Cerebellar nuclear complex (tissue), 1 donor: ENCODE data around the gene TMEM132A.
"Not testable (repeated sequence)": the region's sequence is repeated elsewhere in the genome, so short reads cannot be mapped to it uniquely, and the experiment has no call there.

Source experiments
- DNase-seq, 2 experiments: peaks; one replicate each; lab custom pipeline; 2025; lab: John Stamatoyannopoulos, UW

TMEM132A gene

DNA sequence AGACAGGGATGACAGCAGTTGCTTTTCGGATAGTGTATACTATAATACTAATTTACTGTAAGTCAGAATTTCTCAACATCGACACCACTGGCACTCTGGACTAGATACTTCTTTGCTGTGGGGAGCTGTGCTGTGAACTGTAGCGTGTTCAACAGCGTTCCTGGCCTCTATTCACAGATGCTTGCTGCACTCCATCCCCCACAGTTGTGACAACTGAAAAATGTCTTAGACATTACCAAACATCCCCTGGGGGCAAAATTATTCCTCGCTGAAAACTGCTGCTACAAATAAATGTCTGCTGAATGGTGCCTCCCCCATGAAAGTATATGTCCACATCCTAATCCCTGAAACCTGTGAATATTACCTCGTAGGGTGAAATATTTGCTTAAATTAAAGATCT is 35.2 kb downstream of the TMEM132A start:
- DNase-seq: no peak

DNA sequence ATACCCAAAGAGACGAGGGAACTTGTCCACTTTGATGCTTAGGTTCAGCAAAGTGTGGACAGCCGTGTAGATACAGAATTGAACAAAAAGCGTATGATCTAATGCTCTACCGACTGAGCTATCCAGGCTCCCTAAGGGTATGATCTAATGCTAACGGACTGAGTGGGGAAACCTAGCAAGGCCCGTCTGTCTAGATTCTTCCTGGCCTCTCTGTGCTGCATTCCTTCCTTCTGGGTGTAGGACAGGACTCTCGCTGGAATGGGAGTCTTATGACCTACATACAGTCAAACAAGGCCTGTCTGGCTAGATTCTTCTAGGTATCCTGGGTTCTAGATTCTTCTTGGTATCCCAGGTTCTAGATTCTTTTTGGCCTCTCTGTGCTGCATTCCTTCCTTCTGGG is 36.1 kb downstream of the TMEM132A start:
- DNase-seq: no peak

DNA sequence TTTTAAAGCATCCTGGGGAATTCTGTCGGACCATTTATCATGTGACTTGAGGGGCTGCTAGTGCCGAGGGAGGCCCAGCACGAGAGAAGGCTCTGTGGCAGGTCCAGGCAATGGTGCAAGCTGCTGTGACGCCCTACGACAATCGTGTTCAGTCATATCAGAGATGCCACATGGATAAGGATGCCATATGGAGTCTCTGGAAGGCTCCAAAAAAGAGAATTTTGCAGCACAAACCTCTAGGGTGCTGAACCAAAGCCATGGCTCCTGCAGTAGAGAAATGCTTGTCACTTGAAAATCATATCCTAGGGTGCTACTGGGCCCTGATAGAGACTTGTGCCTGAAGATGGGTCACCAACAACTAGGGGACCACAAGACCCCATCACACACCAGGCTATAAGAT is 40.5 kb downstream of the TMEM132A start:
- peak in 1 of 2 experiments; percentile 3 for DNase-seq

DNA sequence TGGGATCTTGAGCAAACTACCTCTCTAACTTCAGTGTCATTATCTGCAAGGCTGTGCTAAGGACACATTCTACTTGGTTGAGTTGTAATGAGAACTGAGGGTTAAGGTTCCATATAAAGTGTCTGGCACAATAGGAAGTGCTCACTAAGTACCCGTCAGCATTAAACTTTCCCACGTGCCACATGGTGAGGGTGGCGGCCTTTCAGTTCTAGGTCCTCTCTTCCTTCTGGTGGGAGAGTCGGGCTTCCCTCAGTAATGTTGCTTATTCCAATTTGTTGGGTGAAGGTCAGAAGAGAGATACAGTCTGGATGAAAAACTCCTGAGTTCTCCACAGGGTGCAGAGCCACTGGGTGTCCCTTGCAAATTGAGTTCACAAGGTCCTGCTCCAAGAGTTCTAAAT is 42.6 kb downstream of the TMEM132A start:
- DNase-seq: no peak

DNA sequence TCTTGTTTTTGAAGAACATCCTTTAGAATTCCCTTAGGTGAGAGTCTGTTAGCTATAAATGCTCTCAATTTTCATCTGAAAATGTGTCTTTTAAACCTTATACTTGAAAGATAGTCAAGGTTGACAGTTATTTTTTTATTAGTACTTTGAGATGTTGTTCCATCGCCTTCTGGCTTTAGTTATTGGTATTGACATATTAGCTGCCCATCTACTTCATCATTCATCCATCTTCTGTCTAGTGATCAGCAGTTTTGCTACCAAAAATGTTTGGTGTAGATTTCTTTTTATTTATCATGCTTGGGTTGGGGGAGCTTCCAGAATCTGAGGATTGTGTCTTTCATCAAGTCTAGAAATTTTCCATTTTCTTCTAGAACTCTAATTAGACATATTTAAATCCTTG is 44.0 kb downstream of the TMEM132A start:
- DNase-seq: no peak

DNA sequence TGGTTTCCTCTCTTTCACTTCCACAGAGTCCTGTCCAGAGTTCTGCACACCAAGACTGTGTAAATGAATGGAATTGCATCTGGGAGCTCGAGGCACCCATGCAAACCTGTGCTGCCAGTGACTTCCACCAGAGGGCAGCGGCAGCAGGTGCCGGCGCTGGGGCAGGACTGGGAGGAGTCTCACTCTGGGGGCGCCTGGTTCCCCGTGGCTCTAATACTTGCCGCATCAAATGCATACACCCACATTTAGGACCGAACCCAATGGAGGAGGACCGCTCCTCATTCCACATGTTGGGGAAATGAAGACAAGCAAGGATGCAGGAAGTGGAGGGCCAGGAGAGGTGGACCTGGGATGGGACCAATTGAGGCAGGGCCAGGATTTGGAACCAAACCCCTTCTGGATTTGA is 46.1 kb downstream of the TMEM132A start:
- DNase-seq: no peak

DNA sequence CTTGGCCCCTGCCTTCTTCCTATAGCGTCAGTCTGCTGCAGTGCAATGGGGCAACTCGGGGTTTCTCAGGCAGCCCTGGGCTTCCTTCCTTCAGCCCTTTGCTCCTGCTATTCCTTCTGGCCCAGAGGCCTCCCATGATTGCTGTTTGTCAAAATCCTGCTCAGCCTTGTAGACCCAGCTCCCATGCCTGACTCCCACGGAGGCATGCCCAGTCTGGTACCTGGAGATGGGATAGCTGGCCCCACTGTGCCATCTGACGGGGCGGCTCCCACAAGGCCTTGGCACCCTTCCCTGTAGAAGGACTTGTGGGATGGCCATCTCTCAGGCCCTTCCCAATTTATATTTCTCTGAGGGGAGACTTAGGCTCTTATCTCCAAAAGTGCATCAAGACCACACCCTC is 46.6 kb downstream of the TMEM132A start:
- DNase-seq: no peak

DNA sequence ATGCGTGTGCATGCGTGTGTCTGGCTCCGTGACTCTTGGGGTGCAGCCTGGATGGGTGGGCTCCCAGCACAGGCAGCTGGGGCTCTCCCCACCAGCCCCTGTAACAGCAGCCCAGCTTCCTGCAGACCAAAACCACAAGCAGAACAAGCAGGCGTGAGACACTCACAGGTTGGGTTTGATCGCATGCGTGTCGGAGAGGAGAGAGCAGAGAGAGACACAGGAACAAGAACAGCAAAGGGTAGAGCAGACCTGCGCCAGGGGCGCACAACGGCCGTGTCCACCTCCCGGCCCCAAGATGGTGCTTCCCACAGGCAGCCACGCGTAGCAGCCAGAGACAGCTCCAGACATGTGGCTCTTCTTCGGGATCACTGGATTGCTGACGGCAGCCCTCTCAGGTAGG is 47.3 kb downstream of the TMEM132A start, which contains the start of gene CD6:
TSS of gene CD6 (plus strand) at position 161 of the 400 bp plus-strand sequence. CDS start at position 347, 186 bp downstream.
- no peak for DNase-seq

DNA sequence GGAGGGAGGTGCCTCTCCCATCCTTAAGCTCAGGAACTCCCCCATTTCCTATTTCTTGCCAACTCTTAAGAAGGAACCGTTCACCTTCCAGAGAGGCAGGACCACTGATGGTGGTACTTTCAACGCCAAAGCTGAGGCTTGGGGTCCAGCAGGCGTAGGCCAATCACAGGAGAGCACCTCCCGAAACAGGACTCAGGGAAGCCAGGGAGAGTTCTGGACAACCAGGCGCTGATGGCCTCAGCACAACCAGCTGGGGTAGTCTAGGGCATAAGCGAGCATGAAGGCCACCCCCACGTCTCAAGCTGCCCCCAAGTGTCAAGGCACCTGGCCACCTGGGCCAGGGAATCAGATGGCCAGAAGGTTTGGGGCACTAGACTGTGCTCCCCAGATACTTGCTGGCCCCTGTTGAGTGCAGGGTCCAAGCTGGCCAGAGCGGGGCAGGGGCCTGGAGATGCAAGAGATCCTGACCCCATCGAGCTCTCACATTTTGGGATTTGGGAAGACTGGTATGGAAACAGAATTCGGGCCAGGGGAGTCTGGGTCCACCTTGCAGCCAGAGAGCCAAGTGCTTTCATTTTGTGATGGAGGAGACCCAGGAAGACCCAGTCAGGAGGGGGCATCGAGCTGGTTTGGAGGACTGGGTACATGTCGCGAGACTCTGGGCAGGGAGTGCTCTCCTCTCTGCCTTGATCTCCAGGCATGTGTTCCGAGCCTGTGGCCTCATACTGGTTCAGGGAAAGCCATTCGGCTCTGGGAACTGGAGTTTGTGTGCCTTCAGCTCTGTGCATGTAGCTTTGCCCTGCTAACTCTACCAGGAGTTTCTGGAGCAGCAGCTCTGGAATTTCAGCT is 48.1 kb downstream of the TMEM132A start:
- DNase-seq: no peak

DNA sequence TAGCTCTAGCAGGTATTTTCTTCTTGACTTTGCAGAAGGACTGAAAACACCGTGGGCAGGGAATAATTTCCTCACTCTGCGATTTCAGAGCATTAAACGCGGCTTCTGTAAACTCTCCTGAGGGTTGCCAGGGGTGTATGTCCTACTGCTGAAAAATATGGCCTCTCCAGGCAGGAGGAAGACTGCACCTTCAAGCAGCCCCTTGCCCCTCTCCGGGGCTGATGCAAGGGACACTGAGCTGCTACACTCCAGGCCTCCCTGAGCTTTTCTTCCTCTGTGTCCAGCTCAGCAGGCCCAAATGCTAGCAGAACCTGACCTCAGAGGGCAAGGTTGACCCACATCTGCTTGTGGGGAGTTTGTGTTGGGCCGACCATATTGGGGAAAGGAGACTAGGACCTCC is 49.4 kb downstream of the TMEM132A start:
- DNase-seq: no peak

DNA sequence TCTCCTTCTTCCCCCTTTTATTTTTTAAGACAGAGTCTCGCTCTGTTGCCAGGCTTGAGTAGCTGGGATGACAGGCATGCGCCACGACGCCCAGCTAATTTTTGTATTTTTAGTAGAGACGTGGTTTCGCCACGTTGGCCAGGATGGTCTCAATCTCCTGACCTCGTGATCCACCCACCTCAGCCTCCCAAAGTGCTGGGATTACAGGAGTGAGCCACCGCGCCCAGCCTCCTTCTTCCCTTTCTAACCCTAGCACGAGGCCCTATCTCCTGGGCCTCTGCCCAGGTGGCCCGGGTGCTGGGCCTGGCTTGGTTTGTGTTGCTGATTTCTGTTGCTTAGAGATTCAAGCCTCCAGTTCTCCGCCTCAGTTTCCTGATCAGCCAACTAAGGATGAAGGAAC is 50.1 kb downstream of the TMEM132A start:
- DNase-seq: not testable (repeated sequence)

DNA sequence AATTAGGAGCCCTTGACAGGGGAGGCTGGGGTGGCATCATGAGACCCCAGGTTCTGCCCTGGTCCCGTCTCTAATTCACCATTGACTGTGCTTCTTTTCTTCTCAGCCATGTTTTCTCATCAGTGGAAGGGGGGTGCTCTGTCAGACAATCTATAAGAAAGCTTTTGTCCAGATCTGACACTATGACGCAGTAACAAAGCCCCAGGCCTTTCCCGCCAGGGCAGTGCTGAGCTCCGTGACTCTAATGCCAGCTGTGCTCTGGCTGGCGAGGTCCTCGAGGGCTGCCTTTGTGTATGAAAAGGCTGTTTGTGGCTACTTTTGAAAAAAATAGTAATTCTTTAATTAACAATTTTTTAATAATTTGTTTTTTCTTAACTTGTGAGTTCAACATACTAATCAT is 50.5 kb downstream of the TMEM132A start:
- DNase-seq: no peak

DNA sequence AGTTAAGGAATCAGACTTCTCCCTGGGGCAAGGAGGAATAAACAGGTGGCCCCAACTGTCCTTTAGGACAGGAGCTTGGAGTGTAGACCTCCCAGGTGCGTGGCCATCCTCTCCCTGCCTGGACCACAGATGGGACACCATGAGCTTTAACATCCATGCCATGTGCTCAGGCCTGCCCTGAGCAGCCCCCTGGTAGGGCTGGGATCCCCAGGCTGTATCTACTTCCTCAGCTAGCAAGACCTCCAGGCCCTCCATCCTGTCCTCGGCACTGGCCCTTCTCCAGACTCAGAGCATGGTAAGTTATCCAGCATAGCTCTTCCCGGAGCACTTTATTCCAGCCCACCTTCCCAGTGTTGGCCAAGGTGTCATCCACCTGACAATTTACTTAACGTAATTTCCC is 53.0 kb downstream of the TMEM132A start:
- DNase-seq: no peak

DNA sequence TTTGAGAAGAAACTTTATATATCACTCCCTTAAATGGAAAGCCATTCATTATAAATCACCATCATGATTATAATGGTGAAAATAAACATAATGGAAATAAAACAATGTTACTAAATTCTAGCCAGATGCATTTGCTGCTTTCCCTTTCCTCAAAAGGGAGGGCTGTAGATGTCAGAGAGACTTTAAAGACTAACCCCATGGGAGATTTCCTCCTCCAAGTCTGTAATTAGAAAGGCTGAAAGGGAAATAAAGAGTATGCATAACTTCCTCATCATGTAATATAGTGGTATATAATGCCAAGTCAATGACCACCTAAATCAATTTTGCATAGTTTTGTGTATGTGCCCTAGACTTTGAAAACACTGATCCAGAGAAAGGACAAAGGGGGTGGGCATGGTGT is 53.6 kb downstream of the TMEM132A start:
- DNase-seq: no peak

DNA sequence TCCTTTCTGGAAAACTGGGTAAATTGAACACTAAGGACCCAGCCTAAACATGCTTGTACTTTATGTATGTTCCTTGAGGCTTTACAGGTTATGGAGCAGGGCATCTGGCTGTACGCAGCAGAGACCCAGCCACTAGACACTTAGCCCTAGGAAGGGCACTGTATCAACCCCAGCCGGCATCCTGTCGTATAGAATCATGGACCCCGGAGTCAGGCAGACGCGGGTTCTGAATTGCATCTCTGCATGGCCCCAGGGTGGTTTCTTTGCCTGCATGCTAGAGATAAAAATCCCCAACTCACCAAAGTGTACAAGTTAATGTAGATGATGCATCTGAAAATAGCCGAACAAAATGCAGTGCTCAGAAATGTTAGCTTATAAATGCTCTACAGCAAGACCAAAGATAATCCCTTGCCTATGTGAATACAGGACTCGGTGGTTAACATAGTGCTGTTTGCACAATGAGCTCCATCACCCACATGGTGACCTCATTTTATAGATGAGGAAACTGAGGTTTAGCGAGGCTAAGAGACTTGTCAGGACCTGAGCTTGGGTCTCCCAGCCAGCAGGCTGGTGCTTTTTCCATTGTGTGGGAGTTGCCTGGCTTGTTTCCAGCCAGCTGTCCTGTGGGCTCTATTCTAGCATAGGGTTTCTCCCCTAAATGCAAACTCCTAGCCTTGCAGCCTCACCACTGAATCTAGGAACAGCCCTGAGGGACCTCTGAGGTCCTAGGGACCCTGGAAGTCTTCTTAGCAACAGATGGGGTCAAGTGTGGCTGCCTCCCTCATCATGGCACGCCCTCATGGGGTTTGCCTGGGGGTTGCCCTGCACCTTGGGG is 54.5 kb downstream of the TMEM132A start:
- no peak for DNase-seq

DNA sequence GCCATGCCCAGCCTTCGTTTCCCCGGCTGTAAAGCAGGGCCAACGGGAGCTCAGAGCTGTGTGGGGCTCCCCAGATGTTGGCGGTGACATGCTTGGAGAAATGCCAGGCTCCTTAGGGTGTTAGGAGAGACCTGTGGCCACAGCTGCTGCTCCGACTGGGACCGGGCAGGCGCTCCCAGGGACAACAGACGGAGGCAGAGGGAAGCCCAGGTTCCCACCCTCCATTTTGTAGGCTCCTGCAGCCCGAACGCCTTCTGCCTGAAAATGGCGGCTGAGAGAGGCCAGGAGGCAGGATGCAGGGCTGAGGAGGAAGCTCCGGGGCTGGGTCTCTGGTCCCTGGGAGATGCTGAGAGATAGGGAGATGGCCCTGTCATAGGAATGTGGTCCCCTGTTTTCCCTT is 57.3 kb downstream of the TMEM132A start:
- DNase-seq: no peak

DNA sequence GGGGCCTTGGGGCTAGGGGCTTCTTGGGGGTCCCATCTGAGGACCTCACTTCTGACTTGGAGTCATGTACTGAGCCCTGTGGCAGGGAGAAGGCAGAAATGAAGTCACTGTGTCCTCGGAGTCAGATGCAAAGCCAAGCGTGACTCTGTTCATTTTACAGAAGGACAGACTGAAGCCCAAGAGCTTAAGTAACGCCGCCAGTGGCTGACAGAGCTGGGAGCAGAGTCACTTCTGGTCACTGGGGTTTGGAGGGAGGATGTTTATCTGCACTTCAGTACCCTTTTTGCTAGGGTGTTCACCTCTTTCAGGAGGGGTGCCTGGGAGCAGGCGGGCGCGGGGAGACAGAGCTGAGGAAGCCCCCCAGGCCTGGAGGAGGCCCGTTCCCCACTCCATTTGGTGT is 57.9 kb downstream of the TMEM132A start:
- DNase-seq: no peak

DNA sequence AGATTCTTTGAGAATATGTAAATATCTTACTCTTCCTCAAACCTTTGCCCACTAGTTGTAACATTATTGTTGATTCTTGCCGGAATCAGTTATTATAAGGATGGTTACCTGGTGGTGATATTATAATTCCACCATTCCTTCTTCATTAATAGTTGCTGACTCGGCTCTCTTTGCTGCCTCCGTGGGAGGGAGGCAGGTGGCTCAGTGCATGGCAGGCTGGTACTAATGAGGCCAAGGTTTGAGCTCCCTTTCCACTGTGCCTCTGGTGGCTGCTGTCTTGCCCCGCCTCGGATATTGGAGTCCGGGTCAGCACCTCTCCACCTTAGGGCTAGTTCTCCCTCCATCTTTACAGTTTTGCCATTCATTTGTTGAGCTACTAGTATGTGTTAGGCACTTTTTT is 59.9 kb downstream of the TMEM132A start:
- DNase-seq: no peak

DNA sequence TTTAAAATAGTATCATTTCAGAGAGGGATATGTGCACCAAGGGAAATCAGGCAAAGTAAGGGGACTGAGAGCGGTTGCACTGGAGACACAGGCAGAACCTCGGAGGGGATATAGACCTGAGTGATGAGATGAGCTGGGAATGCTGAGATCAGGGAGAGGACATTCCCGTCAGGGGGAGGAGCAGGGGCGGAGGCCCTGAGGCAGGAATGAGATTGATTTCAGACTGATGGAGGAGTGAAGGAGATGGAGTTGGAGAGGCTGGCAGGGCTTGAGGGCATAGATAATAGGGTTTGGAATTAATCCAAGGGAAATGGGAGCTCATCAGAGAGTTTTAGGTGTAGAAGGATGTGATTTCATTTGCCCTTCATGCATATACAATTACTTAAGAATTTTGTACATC is 60.4 kb downstream of the TMEM132A start:
- no peak for DNase-seq

DNA sequence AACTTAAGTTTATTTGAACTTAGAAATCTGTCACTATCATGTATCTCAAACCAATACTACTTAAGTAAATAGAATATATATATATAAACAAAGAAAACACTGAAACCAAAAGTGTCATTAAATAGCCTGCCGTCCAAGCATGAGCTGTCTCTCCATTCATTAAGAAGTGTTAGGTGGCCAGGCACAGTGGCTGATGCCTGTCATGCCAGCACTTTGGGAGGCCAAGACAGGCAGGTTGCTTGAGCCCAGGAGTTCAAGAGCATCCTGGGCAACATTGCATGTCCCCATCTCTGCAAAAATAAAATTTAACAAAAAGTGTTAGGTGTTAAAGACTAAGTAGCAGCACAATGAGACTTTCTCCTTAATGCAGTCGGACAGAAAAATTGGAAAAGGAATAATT is 61.2 kb downstream of the TMEM132A start:
- no peak for DNase-seq

DNA sequence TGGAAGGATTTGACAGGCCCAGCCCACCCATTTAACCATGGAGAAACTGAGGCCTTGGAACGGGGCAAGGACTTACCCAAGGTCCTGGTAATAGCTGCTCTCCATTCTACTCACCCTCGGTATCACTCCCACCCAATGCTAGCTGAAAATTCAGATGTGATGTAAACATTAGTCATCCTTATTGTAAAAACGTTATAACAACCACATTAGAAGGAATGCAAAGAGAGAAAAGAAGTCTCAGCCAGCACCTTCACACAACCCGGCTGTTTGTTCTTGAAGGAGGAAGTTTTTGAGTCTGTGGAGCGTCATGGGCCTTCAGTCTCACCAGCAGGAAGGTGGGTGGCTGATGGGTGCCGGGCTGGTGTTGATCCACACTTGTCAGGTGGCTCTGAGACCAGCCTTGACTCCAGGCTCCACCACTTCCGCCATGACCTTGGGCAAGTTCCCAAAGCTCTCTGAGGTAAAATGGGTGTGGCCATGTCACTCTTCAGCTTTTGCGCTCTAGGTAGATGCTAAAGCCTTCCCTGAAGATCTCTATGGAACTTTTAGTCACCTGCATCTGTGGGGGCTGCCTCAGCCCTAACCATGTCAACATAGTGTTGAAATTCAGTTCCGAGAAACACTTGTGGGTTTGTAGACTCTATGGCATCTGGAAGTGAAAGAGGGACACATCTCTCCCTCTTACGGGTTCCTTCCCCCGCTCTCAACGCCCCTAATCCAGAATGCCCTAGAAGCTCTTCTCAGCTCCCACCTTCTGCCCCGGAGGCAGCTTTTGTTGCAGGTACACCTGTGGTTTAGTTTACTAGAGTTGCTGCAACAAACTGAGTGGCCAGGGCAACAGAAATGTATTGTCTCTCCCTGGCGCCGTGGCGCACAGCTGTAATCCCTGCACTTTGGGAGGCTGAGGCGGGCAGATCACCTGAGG is 62.0 kb downstream of the TMEM132A start:
- DNase-seq: no peak
